ENCODE results near the gene ANKRD12.

GRCh38 chr18:9189491-9189890, 52.9 kb downstream of the ANKRD12 start:
- TF ChIP-seq CTCF (IDR thresholded peaks at IDR 0.05) (no peak), POLR2A (IDR thresholded peaks at IDR 0.05) (no peak), EP300 (IDR thresholded peaks at IDR 0.05) (no peak)
